ENCODE measurements around the gene IDS. TPM values are rescaled to one million over a fixed set of nuclear protein-coding genes. Genes with fewer than 3 reads are reported as not detected.
A peak's percentile ranks its signal among the peaks of the same experiment; 100 is the strongest.

IDS gene
- total RNA-seq, 6 experiments from 2014 or later: 38.4 to 70.9 (median 55.1) TPM

GRCh38 chrX:149453030-149453429 is 52.1 kb downstream of the IDS start:
- Mint-ChIP-seq H3K27me3 (ENCODE audit: insufficient read depth) (no peaks in the 10 kb centered on the region), H3K9me3 (no peaks in the 10 kb centered on the region), H3K27ac (no peak overlapping the region), H3K36me3 (ENCODE audit: low read depth) (no peaks in the 10 kb centered on the region), H3K4me3 (no peak overlapping the region), H3K4me1 (ENCODE audit: low read depth) (peaks cover 9% of the 10 kb centered on the region; the same call in 1 of the 2 replicates)
- DNase-seq: peak; percentile 25
- TF ChIP-seq CTCF (IDR thresholded peaks at IDR 0.05): no peak

GRCh38 chrX:149433451-149433850 is 71.7 kb downstream of the IDS start:
- H3K9me3 Mint-ChIP-seq: no peaks in the 10 kb centered on the region
- no peaks in the 10 kb centered on the region for H3K4me1 Mint-ChIP-seq (ENCODE audit: low read depth)
- H3K4me3 Mint-ChIP-seq: no peak overlapping the region
- peaks cover 2% of the 10 kb centered on the region; the same call in 1 of the 2 replicates for H3K27me3 Mint-ChIP-seq (ENCODE audit: insufficient read depth)
- no peak for TF ChIP-seq CTCF (IDR thresholded peaks at IDR 0.05)
- H3K27ac Mint-ChIP-seq: no peak overlapping the region
- no peak for DNase-seq
- no peaks in the 10 kb centered on the region for H3K36me3 Mint-ChIP-seq (ENCODE audit: low read depth)

- Mint-ChIP-seq H3K27me3 (ENCODE audit: insufficient read depth) (peaks cover 2% of the 10 kb centered on the region; the same call in 1 of the 2 replicates), H3K36me3 (ENCODE audit: low read depth) (no peaks in the 10 kb centered on the region), H3K27ac (no peak overlapping the region), H3K4me1 (ENCODE audit: low read depth) (no peaks in the 10 kb centered on the region), H3K4me3 (no peak overlapping the region), H3K9me3 (no peaks in the 10 kb centered on the region)
- no peak for DNase-seq
- TF ChIP-seq CTCF (IDR thresholded peaks at IDR 0.05): no peak
These were observed 72.1 kb downstream of the IDS start for GRCh38 chrX:149433051-149433450.

Other genes with a start within 250 kb of the IDS start
- gene EOLA1, start 35.7 kb upstream of the IDS start, total RNA-seq (2021; fragmentation: NEBNext Ultra II Directional; extraction: Animal tissue kit (Norgen Biotek cat#: 25700)): 10 to 100 TPM; 11.3 to 15.4 (median 13.6) TPM
- gene HSFX3, start 44.6 kb upstream of the IDS start, total RNA-seq (2021; fragmentation: NEBNext Ultra II Directional; extraction: Animal tissue kit (Norgen Biotek cat#: 25700)): not detected
- gene MAGEA9B, start 82.2 kb upstream of the IDS start, total RNA-seq (2021; fragmentation: NEBNext Ultra II Directional; extraction: Animal tissue kit (Norgen Biotek cat#: 25700)): not detected
- gene HSFX2, start 90.0 kb upstream of the IDS start, total RNA-seq (2021; fragmentation: NEBNext Ultra II Directional; extraction: Animal tissue kit (Norgen Biotek cat#: 25700)): under 1 TPM in 2 of 6 experiments, not detected in 4; 0.34 to 0.35 TPM
- gene TMEM185A, start 126.5 kb upstream of the IDS start, total RNA-seq (2021; fragmentation: NEBNext Ultra II Directional; extraction: Animal tissue kit (Norgen Biotek cat#: 25700)): 10 to 100 TPM; 14.7 to 19.8 (median 16.4) TPM
- under 1 TPM in 4 of 6 experiments, not detected in 2; 0.16 to 0.23 (median 0.20) TPM for gene MAGEA11, start 206.8 kb upstream of the IDS start, total RNA-seq (2021; fragmentation: NEBNext Ultra II Directional; extraction: Animal tissue kit (Norgen Biotek cat#: 25700))

All from HFFc6 (cell line).